Lower lobe of right lung (tissue), 2 donors: ENCODE results near the gene SAMD13. TPM values are rescaled to one million over a fixed set of nuclear protein-coding genes. Genes with fewer than 3 reads are reported as not detected.

ENCODE experiments used
- ATAC-seq, 2 donors: fragments of 200-7000 bp; cut with Tn5 transposase; one replicate each; pipeline ENCODE4 v1.9.1; 2020 to 2022; ENCODE audit warnings: mild to moderate bottlenecking in 2 of 2, moderate library complexity in 2 of 2
- DNase-seq: peaks from one replicate; pipeline ENCODE4 v3.0.0-alpha.2; 2020
- H3K27ac ChIP-seq: fragments of 200-600 bp; one replicate; pipeline ENCODE4 v1.8.0; 2022
- H3K27me3 ChIP-seq: fragments of 200-600 bp; one replicate; pipeline ENCODE4 v1.8.0; 2022; ENCODE audit warnings: low read depth
- H3K36me3 ChIP-seq: fragments of 200-600 bp; one replicate; pipeline ENCODE4 v1.8.0; 2022; ENCODE audit warnings: mild to moderate bottlenecking
- H3K4me1 ChIP-seq: fragments of 200-600 bp; one replicate; pipeline ENCODE4 v1.8.0; 2022
- H3K4me3 ChIP-seq: fragments of 200-600 bp; one replicate; pipeline ENCODE4 v1.8.0; 2022; ENCODE audit warnings: mild to moderate bottlenecking
- H3K9me3 ChIP-seq: fragments of 200-600 bp; one replicate; pipeline ENCODE4 v1.8.0; 2022
- intact Hi-C: fragments of 100-400 bp; cut with DNase I; formaldehyde crosslinking; loops from one replicate; pipeline ENCODE4 v1.11.0; 2022
- total RNA-seq: library from RNA; stranded (reverse); fragmentation: NEBNext Ultra II Directional; extraction: Animal tissue kit (Norgen Biotek cat#: 25700); gene quantifications from one replicate; pipeline ENCODE4 v1.2.1, GENCODE V29; 2021
- TF ChIP-seq, protein P1 (sequence below): fragments of 200-600 bp; IDR thresholded peaks from one replicate; pipeline ENCODE4 v1.8.0; 2022; ENCODE audit warnings: antibody characterized with exemption, mild to moderate bottlenecking
- donor health status: DM: no; HTN: yes; CAD: no; lungs with severe emphysema.

Gene SAMD13
- total RNA-seq, 1 donor from 2014 or later, result 2.2 TPM

DNA sequence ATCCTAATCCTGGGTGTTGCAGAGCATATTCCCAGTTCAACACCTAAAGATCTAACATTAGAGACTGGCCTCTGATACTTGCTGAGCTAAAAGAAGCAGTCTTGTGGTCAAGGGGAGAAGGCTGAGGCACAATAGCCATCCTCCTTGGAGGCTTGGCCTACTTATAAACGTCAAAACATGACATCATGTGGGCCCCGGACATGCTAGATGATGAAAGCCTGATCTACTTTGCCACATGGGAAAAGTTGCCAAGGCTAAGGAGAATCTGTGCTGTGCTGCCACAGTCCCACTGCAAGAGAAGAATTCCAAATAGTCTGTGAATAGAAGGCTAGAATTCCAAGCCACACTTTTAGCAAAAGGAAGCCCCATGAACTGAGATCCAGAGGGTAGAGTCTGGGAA lies 43.9 kb upstream of the SAMD13 start:
- no peak for ATAC-seq
- Histone ChIP-seq H3K27ac (no peak overlapping the region), H3K36me3 (no peaks in the 10 kb centered on the region), H3K9me3 (no peaks in the 10 kb centered on the region), H3K4me3 (no peak overlapping the region), H3K27me3 (no peaks in the 10 kb centered on the region), H3K4me1 (no peaks in the 10 kb centered on the region)
- no peak for DNase-seq
- intact Hi-C loops, result no loop called here
- TF ChIP-seq, protein P1, sequence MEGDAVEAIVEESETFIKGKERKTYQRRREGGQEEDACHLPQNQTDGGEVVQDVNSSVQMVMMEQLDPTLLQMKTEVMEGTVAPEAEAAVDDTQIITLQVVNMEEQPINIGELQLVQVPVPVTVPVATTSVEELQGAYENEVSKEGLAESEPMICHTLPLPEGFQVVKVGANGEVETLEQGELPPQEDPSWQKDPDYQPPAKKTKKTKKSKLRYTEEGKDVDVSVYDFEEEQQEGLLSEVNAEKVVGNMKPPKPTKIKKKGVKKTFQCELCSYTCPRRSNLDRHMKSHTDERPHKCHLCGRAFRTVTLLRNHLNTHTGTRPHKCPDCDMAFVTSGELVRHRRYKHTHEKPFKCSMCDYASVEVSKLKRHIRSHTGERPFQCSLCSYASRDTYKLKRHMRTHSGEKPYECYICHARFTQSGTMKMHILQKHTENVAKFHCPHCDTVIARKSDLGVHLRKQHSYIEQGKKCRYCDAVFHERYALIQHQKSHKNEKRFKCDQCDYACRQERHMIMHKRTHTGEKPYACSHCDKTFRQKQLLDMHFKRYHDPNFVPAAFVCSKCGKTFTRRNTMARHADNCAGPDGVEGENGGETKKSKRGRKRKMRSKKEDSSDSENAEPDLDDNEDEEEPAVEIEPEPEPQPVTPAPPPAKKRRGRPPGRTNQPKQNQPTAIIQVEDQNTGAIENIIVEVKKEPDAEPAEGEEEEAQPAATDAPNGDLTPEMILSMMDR, result no peak

DNA sequence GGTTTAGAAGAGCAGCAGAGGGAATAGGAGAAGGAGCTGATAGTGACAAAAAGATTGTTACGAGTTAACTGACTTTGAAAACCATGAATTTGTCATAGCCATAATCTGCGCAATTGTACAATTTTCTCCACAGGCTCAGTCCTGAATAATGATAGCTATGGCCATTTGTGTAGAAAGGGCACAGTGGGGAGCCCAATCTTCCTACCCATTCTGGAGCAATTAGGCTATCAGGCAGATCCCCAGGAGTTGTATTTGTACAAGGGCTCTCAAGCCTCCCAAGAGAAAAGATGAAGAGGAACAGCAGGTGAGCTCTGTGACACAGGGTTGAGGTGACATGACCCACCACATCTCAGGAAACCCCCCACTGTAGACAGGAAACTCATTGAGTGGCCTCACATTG lies 42.1 kb upstream of the SAMD13 start:
- Histone ChIP-seq H3K9me3 (no peaks in the 10 kb centered on the region), H3K4me3 (no peak overlapping the region), H3K27ac (no peak overlapping the region), H3K4me1 (no peaks in the 10 kb centered on the region), H3K36me3 (no peaks in the 10 kb centered on the region), H3K27me3 (no peaks in the 10 kb centered on the region)
- no peak for ATAC-seq
- no peak for DNase-seq
- TF ChIP-seq, protein P1, result no peak
- intact Hi-C loops, result no loop called here

DNA sequence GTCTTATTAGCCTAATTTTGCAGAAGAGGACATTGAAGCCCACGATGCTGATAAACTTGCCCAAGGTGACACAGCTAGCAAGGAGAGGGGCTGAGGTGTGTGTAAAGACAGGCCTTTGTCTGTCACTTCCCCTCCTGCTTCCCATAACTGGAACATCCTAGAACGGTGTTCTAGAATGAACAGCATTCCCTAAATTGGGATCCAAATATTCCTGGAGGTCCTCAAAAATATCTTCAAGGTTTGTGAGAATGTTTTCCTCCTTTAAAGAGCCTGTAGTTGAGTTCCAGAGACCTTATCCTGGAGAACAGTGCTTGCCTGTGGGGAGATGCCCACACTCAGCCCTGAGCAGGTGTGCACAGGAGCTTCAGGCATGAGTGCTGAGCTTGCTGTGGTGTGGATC lies 41.5 kb upstream of the SAMD13 start:
- Histone ChIP-seq H3K4me3 (no peak overlapping the region), H3K4me1 (no peaks in the 10 kb centered on the region), H3K27me3 (no peaks in the 10 kb centered on the region), H3K27ac (no peak overlapping the region), H3K36me3 (no peaks in the 10 kb centered on the region), H3K9me3 (no peaks in the 10 kb centered on the region)
- TF ChIP-seq, protein P1, result no peak
- intact Hi-C loops, result no loop called here
- no peak for DNase-seq
- no peak for ATAC-seq

DNA sequence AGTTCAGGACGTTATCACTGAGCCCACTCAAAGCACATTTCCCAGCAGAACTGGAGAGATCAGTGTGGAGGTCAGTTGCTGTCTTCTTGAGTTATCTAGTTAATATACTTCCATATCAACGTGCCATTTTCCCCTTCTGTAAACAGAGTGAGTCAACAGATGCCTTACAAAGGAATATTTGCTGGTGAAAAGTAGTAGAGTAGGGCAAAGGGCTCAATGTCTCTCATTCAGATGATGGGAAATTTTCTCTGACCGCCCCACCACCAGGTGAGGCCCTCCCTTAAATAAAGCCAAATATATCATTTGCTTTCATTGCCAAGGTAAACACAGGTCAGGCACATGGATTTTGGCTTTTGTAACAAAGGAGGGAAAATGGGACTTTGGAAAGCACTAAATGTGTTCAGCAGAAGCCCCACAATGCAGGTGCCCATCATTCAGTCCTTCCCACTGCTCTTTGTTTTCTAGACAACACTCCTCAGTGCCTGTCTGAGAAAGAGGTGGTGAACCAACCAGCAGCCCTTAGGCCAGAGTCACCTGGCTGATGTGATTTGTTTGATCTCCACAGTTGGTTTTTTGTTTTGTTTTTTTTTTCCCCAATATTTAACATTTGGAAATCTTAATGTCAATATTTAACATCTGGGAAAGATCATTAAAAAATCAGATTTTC lies 40.5 kb upstream of the SAMD13 start:
- Histone ChIP-seq H3K36me3 (no peaks in the 10 kb centered on the region), H3K27ac (no peak overlapping the region), H3K4me1 (no peaks in the 10 kb centered on the region), H3K27me3 (no peaks in the 10 kb centered on the region), H3K9me3 (no peaks in the 10 kb centered on the region), H3K4me3 (no peak overlapping the region)
- intact Hi-C loops, result no loop called here
- TF ChIP-seq, protein P1, result no peak
- no peak for ATAC-seq
- no peak for DNase-seq

DNA sequence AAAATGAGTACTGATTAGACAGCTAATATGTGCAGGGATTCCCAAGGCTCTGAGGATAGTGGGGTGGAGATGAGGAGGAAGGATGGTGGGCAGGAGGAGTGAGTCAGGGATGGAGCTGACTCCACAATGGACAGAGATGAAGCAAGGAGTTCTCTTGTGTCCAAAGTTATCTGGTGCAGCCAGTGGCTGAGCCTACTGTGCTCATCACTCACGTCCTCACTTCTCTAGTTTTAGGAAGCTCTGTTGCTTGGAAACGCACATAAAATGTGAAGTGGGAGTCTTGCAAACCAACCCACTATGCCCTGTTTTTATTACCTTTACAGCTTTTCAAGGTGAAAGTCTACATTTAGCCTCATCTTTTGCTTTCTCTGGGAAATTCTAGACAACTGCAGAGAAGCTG lies 36.5 kb upstream of the SAMD13 start:
- H3K36me3 ChIP-seq, result no peaks in the 10 kb centered on the region
- TF ChIP-seq, protein P1, result no peak
- no peak for ATAC-seq
- no peak overlapping the region for H3K4me3 ChIP-seq
- no peaks in the 10 kb centered on the region for H3K9me3 ChIP-seq
- intact Hi-C loops, result no loop called here
- H3K27me3 ChIP-seq, result no peaks in the 10 kb centered on the region
- no peaks in the 10 kb centered on the region for H3K4me1 ChIP-seq
- H3K27ac ChIP-seq, result no peak overlapping the region
- no peak for DNase-seq
